ENCODE measurements around the gene SULT1E1.

SULT1E1 gene

GRCh38 chr4:69860052-69860451, at the start of gene SULT1E1:
TSS of gene SULT1E1 (minus strand) at chr4:69860145. CDS start at chr4:69857644, 2,501 bp downstream.
- no peak for DNase-seq

GRCh38 chr4:69909195-69909594, 49.2 kb upstream of the SULT1E1 start:
- DNase-seq = no peak

- DNase-seq = no peak
Measured at GRCh38 chr4:69907151-69907550, 47.2 kb upstream of the SULT1E1 start.

- DNase-seq = no peak
Measured at GRCh38 chr4:69896530-69897116, 36.7 kb upstream of the SULT1E1 start.

- DNase-seq = no peak
Measured at GRCh38 chr4:69894721-69895120, 34.8 kb upstream of the SULT1E1 start.

- DNase-seq = no peak
Measured at GRCh38 chr4:69894186-69894585, 34.2 kb upstream of the SULT1E1 start.

GRCh38 chr4:69888336-69888735, 28.4 kb upstream of the SULT1E1 start:
- DNase-seq = no peak

GRCh38 chr4:69882150-69882549, 22.2 kb upstream of the SULT1E1 start:
- DNase-seq = no peak

GRCh38 chr4:69881173-69881773, 21.3 kb upstream of the SULT1E1 start:
- peak; percentile 29 for DNase-seq

GRCh38 chr4:69878250-69878649, 18.3 kb upstream of the SULT1E1 start:
- no peak for DNase-seq

- no peak for DNase-seq
Measured at GRCh38 chr4:69877453-69877852, 17.5 kb upstream of the SULT1E1 start.

- no peak for DNase-seq
Measured at GRCh38 chr4:69876071-69876470, 16.1 kb upstream of the SULT1E1 start.

- no peak for DNase-seq
Measured at GRCh38 chr4:69875576-69875975, 15.6 kb upstream of the SULT1E1 start.

- DNase-seq = no peak
Measured at GRCh38 chr4:69874507-69874906, 14.6 kb upstream of the SULT1E1 start.

- DNase-seq = no peak
Measured at GRCh38 chr4:69861756-69862155, 1.8 kb upstream of the SULT1E1 start.

- DNase-seq = no peak
Measured at GRCh38 chr4:69860521-69861298, 765 bp upstream of the SULT1E1 start.

- DNase-seq = no peak
Measured at GRCh38 chr4:69859140-69859685, 732 bp downstream of the SULT1E1 start.

GRCh38 chr4:69858690-69859089, 1.3 kb downstream of the SULT1E1 start:
- DNase-seq = no peak

GRCh38 chr4:69855822-69856221, 4.1 kb downstream of the SULT1E1 start:
- no peak for DNase-seq

- DNase-seq = no peak
Measured at GRCh38 chr4:69849969-69850368, 10.0 kb downstream of the SULT1E1 start.

GRCh38 chr4:69849297-69849696, 10.6 kb downstream of the SULT1E1 start:
- no peak for DNase-seq

GRCh38 chr4:69848028-69848427, 11.9 kb downstream of the SULT1E1 start:
- DNase-seq = no peak

GRCh38 chr4:69843932-69844331, 16.0 kb downstream of the SULT1E1 start:
- no peak for DNase-seq

- no peak for DNase-seq
Measured at GRCh38 chr4:69843301-69843700, 16.6 kb downstream of the SULT1E1 start.
